ENCODE measurements around the gene IPPK.

The IPPK gene

DNA sequence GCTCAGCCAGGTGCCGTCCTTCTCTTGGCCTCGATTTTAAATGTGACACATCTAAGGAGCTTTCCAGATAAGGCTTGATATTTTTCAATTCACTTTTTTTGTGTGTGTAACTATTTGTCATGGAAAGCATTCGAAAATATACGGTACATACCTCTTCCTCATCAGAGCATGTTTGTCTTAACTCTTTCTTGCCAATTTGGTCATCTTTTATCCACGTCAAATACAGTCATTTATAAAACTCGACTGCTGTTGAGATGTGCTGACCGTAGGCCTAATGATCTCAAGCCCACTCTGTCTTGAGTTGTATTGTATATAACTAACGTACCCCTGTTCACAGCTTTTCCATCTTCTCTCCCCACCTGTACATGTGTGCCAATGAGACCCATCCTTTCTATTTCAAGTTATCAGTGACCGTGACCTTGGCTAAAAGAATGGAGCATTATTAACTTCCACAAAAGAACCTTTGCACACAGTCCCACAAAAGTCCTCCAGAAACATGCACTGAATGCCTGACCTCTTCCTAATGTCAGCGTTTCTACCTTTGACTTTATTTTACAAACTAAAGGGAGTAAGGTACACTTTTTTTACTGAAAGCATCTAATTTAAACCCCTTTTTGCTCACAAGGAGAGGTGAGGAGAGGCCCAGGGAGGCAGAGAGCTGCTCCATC lies 61.6 kb downstream of the IPPK start:
- no peak overlapping the region for H3K27ac ChIP-seq (ENCODE audit: extremely low read depth, low read depth, low read length)
- H3K9me3 ChIP-seq (ENCODE audit: control insufficient read depth, insufficient read depth, low read depth, low read length), result no peaks in the 10 kb centered on the region
- 0 out of 2 replicates have a peak, but pooled peaks cover 6% of the 10 kb centered on the region for H3K4me1 ChIP-seq (ENCODE audit: control insufficient read depth, insufficient read depth, low read length)
- H3K4me3 ChIP-seq (ENCODE audit: low read depth, low read length), result no peak overlapping the region
- H3K36me3 ChIP-seq (ENCODE audit: control insufficient read depth in 2 of 2, insufficient read depth in 1 of 2, low read length in 2 of 2), result peaks cover 0 to 29% of the 10 kb centered on the region in 2 experiments; a peak in 1 of 3 replicates
- CTCF ChIA-PET, result interaction anchor here (1.5 kb wide), 1 partner anchor 468 kb away, joined by 7 read pairs; no protein-coding TSS in a partner anchor
- TF ChIP-seq, protein P1, sequence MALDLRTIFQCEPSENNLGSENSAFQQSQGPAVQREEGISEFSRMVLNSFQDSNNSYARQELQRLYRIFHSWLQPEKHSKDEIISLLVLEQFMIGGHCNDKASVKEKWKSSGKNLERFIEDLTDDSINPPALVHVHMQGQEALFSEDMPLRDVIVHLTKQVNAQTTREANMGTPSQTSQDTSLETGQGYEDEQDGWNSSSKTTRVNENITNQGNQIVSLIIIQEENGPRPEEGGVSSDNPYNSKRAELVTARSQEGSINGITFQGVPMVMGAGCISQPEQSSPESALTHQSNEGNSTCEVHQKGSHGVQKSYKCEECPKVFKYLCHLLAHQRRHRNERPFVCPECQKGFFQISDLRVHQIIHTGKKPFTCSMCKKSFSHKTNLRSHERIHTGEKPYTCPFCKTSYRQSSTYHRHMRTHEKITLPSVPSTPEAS (tag by site-specific recombination; IDR thresholded peaks at IDR 0.05), result no peak
- POLR2A ChIA-PET, result no interaction called here

DNA sequence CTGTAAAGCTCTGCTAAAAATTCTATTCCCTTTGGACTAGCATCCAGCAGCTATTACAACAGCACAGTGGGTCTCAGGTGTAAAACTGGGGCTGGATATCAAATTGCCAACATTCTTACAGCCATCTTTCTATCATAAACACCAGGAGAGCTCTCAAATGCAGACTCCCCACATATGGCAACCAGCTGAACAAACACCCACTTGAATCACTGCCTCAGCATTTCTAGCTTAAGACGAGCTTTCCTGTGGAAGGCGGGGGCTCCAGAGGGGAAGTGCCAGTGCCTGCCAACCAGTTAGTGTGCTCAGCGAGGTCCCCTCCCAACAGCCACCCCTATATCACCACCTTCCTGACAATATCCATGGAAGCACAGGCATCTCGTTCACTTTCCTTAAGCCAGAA lies 62.2 kb downstream of the IPPK start:
- Histone ChIP-seq H3K4me1 (ENCODE audit: control insufficient read depth, insufficient read depth, low read length) (0 out of 2 replicates have a peak, but pooled peaks cover 6% of the 10 kb centered on the region), H3K9me3 (ENCODE audit: control insufficient read depth, insufficient read depth, low read depth, low read length) (no peaks in the 10 kb centered on the region), H3K36me3 (ENCODE audit: control insufficient read depth in 2 of 2, insufficient read depth in 1 of 2, low read length in 2 of 2) (peaks cover 0 to 23% of the 10 kb centered on the region in 2 experiments; a peak in 1 of 3 replicates), H3K27ac (ENCODE audit: extremely low read depth, low read depth, low read length) (no peak overlapping the region), H3K4me3 (ENCODE audit: low read depth, low read length) (no peak overlapping the region)
- 0 out of 2 replicates have a peak, but pooled peaks have one; percentile 12 for TF ChIP-seq WT1 (tag by site-specific recombination; IDR thresholded peaks at IDR 0.05)
- TF ChIP-seq, protein P2, sequence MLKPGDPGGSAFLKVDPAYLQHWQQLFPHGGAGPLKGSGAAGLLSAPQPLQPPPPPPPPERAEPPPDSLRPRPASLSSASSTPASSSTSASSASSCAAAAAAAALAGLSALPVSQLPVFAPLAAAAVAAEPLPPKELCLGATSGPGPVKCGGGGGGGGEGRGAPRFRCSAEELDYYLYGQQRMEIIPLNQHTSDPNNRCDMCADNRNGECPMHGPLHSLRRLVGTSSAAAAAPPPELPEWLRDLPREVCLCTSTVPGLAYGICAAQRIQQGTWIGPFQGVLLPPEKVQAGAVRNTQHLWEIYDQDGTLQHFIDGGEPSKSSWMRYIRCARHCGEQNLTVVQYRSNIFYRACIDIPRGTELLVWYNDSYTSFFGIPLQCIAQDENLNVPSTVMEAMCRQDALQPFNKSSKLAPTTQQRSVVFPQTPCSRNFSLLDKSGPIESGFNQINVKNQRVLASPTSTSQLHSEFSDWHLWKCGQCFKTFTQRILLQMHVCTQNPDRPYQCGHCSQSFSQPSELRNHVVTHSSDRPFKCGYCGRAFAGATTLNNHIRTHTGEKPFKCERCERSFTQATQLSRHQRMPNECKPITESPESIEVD (tag by site-specific recombination; IDR thresholded peaks at IDR 0.05), result peak; percentile 54
- TF ChIP-seq GFI1B (tag by site-specific recombination; IDR thresholded peaks at IDR 0.05), result peak; percentile 61; the same call in 1 of the 2 replicates
- TF ChIP-seq, protein P3, sequence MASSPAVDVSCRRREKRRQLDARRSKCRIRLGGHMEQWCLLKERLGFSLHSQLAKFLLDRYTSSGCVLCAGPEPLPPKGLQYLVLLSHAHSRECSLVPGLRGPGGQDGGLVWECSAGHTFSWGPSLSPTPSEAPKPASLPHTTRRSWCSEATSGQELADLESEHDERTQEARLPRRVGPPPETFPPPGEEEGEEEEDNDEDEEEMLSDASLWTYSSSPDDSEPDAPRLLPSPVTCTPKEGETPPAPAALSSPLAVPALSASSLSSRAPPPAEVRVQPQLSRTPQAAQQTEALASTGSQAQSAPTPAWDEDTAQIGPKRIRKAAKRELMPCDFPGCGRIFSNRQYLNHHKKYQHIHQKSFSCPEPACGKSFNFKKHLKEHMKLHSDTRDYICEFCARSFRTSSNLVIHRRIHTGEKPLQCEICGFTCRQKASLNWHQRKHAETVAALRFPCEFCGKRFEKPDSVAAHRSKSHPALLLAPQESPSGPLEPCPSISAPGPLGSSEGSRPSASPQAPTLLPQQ (tag by site-specific recombination; IDR thresholded peaks at IDR 0.05), result 0 out of 2 replicates have a peak, but pooled peaks have one; percentile 16
- no peak for TF ChIP-seq ZNF335 (tag by site-specific recombination; conservative IDR thresholded peaks at IDR 0.05)
- TF ChIP-seq ZIC2 (tag by site-specific recombination; IDR thresholded peaks at IDR 0.05), result peak; percentile 24; the same call in 1 of the 2 replicates
- no peak for TF ChIP-seq ZSCAN30 (tag by site-specific recombination; IDR thresholded peaks at IDR 0.05)
- TF ChIP-seq GLIS1 (tag by site-specific recombination; IDR thresholded peaks at IDR 0.05), result peak; percentile 68
- CTCF ChIA-PET, result interaction anchor here (1.5 kb wide), 1 partner anchor 468 kb away, joined by 7 read pairs; no protein-coding TSS in a partner anchor
- POLR2A ChIA-PET, result no interaction called here

DNA sequence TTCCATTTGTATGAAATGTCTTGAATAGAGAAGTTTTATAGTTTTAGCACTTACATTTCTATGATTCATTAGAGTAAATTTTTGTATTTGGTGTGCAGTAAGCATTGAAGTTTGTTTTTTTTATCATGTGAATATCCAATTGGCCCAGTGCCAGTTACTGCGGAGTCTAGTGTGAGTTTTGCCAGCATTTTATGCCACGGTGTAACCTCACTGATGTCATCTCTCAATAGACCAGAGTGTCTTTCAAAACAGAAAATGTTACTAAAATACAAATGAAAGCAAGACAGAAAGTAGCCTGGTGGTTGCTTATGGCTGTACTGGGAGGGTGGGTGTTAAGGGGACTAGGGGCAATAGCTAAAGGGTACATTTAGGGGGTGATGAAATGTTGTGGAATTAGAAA lies 62.8 kb downstream of the IPPK start:
- ChIA-PET POLR2A (no interaction called here), CTCF (interaction anchor here (1.5 kb wide), 1 partner anchor 467 kb away, joined by 7 read pairs; no protein-coding TSS in a partner anchor)
- H3K36me3 ChIP-seq (ENCODE audit: control insufficient read depth in 2 of 2, insufficient read depth in 1 of 2, low read length in 2 of 2), result peaks cover 0 to 16% of the 10 kb centered on the region in 2 experiments; a peak in 1 of 3 replicates
- H3K4me1 ChIP-seq (ENCODE audit: control insufficient read depth, insufficient read depth, low read length), result 0 out of 2 replicates have a peak, but pooled peaks cover 6% of the 10 kb centered on the region
- H3K27ac ChIP-seq (ENCODE audit: extremely low read depth, low read depth, low read length), result no peak overlapping the region
- H3K9me3 ChIP-seq (ENCODE audit: control insufficient read depth, insufficient read depth, low read depth, low read length), result no peaks in the 10 kb centered on the region
- no peak overlapping the region for H3K4me3 ChIP-seq (ENCODE audit: low read depth, low read length)
- 0 out of 2 replicates have a peak, but pooled peaks have one; percentile 45 for TF ChIP-seq ZNF561 (tag by site-specific recombination; IDR thresholded peaks at IDR 0.05; ENCODE audit: borderline replicate concordance)
- peak; percentile 80 for TF ChIP-seq ZNF184 (tag by site-specific recombination; IDR thresholded peaks at IDR 0.05)
- no peak for TF ChIP-seq ZBTB21 (tag by site-specific recombination; IDR thresholded peaks at IDR 0.05)
- TF ChIP-seq, protein P4, sequence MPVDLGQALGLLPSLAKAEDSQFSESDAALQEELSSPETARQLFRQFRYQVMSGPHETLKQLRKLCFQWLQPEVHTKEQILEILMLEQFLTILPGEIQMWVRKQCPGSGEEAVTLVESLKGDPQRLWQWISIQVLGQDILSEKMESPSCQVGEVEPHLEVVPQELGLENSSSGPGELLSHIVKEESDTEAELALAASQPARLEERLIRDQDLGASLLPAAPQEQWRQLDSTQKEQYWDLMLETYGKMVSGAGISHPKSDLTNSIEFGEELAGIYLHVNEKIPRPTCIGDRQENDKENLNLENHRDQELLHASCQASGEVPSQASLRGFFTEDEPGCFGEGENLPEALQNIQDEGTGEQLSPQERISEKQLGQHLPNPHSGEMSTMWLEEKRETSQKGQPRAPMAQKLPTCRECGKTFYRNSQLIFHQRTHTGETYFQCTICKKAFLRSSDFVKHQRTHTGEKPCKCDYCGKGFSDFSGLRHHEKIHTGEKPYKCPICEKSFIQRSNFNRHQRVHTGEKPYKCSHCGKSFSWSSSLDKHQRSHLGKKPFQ (tag by site-specific recombination; IDR thresholded peaks at IDR 0.05), result peak; percentile 31; the same call in 1 of the 2 replicates
- TF ChIP-seq ZNF660 (tag by site-specific recombination; IDR thresholded peaks at IDR 0.05), result peak; percentile 76; the same call in 1 of the 2 replicates
- TF ChIP-seq, protein P5, sequence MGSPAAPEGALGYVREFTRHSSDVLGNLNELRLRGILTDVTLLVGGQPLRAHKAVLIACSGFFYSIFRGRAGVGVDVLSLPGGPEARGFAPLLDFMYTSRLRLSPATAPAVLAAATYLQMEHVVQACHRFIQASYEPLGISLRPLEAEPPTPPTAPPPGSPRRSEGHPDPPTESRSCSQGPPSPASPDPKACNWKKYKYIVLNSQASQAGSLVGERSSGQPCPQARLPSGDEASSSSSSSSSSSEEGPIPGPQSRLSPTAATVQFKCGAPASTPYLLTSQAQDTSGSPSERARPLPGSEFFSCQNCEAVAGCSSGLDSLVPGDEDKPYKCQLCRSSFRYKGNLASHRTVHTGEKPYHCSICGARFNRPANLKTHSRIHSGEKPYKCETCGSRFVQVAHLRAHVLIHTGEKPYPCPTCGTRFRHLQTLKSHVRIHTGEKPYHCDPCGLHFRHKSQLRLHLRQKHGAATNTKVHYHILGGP (tag by site-specific recombination; IDR thresholded peaks at IDR 0.05), result 0 out of 2 replicates have a peak, but pooled peaks have one; percentile 33
- peak; percentile 75 for TF ChIP-seq ZNF350 (tag by site-specific recombination; IDR thresholded peaks at IDR 0.05)
- TF ChIP-seq ZNF785 (tag by site-specific recombination; IDR thresholded peaks at IDR 0.05), result no peak
- TF ChIP-seq, protein P6, sequence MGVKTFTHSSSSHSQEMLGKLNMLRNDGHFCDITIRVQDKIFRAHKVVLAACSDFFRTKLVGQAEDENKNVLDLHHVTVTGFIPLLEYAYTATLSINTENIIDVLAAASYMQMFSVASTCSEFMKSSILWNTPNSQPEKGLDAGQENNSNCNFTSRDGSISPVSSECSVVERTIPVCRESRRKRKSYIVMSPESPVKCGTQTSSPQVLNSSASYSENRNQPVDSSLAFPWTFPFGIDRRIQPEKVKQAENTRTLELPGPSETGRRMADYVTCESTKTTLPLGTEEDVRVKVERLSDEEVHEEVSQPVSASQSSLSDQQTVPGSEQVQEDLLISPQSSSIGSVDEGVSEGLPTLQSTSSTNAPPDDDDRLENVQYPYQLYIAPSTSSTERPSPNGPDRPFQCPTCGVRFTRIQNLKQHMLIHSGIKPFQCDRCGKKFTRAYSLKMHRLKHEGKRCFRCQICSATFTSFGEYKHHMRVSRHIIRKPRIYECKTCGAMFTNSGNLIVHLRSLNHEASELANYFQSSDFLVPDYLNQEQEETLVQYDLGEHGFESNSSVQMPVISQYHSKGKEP (tag by site-specific recombination; IDR thresholded peaks at IDR 0.05), result peak; percentile 52; the same call in 1 of the 2 replicates
- peak; percentile 21; the same call in 1 of the 2 replicates for TF ChIP-seq ZNF214 (tag by site-specific recombination; IDR thresholded peaks at IDR 0.05; ENCODE audit: borderline replicate concordance)
- TF ChIP-seq ZNF2 (tag by site-specific recombination; IDR thresholded peaks at IDR 0.05), result no peak

All from HEK293 (cell line).